ENCODE results near the gene DPP9. TPM values are rescaled to one million over a fixed set of nuclear protein-coding genes. Genes with fewer than 3 reads are reported as not detected.

The DPP9 gene
- polyA plus RNA-seq, 3 donors: 12.6 to 23.8 (median 13.9) TPM

DNA sequence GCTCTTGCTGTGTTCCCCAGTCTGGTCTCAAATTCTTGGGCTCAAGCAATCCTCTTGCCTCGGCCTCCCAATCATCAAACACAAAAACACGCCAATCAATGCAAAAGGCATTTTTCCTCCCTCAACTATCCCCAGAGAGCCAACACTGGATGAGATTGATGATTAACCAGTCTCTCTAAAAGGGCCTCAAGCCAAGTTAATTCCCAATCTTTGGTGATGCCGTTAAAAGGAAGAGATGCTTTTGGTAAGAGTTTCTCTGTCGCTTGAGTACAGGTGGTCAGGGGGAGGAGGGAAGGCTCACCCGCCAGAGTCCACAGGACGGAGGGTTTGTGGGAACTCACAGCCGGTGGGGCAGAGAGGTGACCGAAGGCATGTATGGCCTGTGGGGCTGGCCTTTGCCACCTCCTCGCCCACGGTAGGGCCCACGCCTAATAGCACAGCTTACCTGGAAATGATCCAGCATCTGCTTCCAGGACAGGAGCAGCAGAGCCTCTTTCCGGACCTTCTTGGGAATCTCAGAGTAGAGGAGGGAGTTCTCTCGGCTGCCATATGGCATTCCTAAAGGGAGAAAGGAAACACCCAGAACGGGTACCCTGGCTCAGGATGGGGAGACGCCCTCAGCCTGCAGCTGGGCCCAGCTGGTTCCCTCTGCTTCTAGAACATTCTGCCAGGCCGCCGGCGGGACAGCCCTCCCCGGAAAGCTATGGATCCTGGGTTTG, 18.1 kb downstream of the DPP9 start:
- DNase-seq: no peak
- H4K20me1 ChIP-seq (ENCODE audit: insufficient read depth, low read length): peaks cover 14% of the 10 kb centered on the region
- H3K4me3 ChIP-seq (replicated peaks in 1 of 3; ENCODE audit: low read depth in 2 of 3, low read length in 3 of 3): no peak overlapping the region
- no peaks in the 10 kb centered on the region for H3K9me3 ChIP-seq (replicated peaks in 1 of 2; ENCODE audit: control insufficient read depth in 1 of 2, insufficient read depth in 1 of 2, low read length in 2 of 2)
- no peak overlapping the region for H3K4me2 ChIP-seq (replicated peaks; ENCODE audit: extremely low read depth, low read length, poor library complexity, severe bottlenecking)
- H3K79me2 ChIP-seq (ENCODE audit: insufficient read depth, low read length): peaks cover 3% of the 10 kb centered on the region
- 95% methylated on average over 16 of the region's 19 CpGs for WGBS (ENCODE audit: insufficient coverage)
- no peaks in the 10 kb centered on the region for H3K27me3 ChIP-seq (ENCODE audit: control insufficient read depth in 2 of 2, insufficient read depth in 2 of 2, low read length in 2 of 2)
- intact Hi-C loops (cut with micrococcal nuclease): no loop called here
- H3K9me3 Mint-ChIP-seq: no peaks in the 10 kb centered on the region
- no peak overlapping the region for H3K27ac ChIP-seq (ENCODE audit: low read depth in 1 of 2, low read length in 2 of 2)
- peaks cover 63 to 90% of the 10 kb centered on the region in 2 donors for H3K36me3 Mint-ChIP-seq
- H3K27ac Mint-ChIP-seq: peak overlapping the region in 1 of 7 donors; percentile 71
- H3K4me3 Mint-ChIP-seq: no peak overlapping the region
- H3K36me3 ChIP-seq (replicated peaks in 1 of 2; ENCODE audit: control insufficient read depth in 1 of 2, insufficient read depth in 2 of 2, low read length in 2 of 2): peaks cover 71 to 93% of the 10 kb centered on the region in 2 donors
- no peaks in the 10 kb centered on the region for H3K4me1 ChIP-seq (ENCODE audit: control insufficient read depth in 1 of 2, insufficient read depth in 2 of 2, low read length in 2 of 2)
- TF ChIP-seq, protein P1, sequence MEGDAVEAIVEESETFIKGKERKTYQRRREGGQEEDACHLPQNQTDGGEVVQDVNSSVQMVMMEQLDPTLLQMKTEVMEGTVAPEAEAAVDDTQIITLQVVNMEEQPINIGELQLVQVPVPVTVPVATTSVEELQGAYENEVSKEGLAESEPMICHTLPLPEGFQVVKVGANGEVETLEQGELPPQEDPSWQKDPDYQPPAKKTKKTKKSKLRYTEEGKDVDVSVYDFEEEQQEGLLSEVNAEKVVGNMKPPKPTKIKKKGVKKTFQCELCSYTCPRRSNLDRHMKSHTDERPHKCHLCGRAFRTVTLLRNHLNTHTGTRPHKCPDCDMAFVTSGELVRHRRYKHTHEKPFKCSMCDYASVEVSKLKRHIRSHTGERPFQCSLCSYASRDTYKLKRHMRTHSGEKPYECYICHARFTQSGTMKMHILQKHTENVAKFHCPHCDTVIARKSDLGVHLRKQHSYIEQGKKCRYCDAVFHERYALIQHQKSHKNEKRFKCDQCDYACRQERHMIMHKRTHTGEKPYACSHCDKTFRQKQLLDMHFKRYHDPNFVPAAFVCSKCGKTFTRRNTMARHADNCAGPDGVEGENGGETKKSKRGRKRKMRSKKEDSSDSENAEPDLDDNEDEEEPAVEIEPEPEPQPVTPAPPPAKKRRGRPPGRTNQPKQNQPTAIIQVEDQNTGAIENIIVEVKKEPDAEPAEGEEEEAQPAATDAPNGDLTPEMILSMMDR (IDR thresholded peaks at IDR 0.05): no peak
- no peaks in the 10 kb centered on the region for H3K27me3 Mint-ChIP-seq (ENCODE audit: low read depth in 3 of 3)
- H3K4me1 Mint-ChIP-seq: no peaks in the 10 kb centered on the region
- H2AFZ ChIP-seq (ENCODE audit: insufficient read depth, low read depth, low read length, poor library complexity, severe bottlenecking): no peak overlapping the region
- H3K9ac ChIP-seq (ENCODE audit: insufficient read depth, low read length, poor library complexity, severe bottlenecking): no peak overlapping the region

GRCh38 chr19:4704317-4704673, 19.3 kb downstream of the DPP9 start:
- H3K27ac Mint-ChIP-seq: peak overlapping the region in 1 of 7 donors; percentile 18
- no peaks in the 10 kb centered on the region for H3K4me1 ChIP-seq (ENCODE audit: control insufficient read depth in 1 of 2, insufficient read depth in 2 of 2, low read length in 2 of 2)
- H3K27me3 ChIP-seq (ENCODE audit: control insufficient read depth in 2 of 2, insufficient read depth in 2 of 2, low read length in 2 of 2): no peaks in the 10 kb centered on the region
- no peaks in the 10 kb centered on the region for H3K79me2 ChIP-seq (ENCODE audit: insufficient read depth, low read length)
- intact Hi-C loops (cut with micrococcal nuclease): no loop called here
- peaks cover 67 to 92% of the 10 kb centered on the region in 2 donors for H3K36me3 Mint-ChIP-seq
- no peaks in the 10 kb centered on the region for H3K4me1 Mint-ChIP-seq
- 90% methylated on average over 5 of the region's 9 CpGs for WGBS (ENCODE audit: insufficient coverage)
- H3K27ac ChIP-seq (ENCODE audit: low read depth in 1 of 2, low read length in 2 of 2): no peak overlapping the region
- no peaks in the 10 kb centered on the region for H3K27me3 Mint-ChIP-seq (ENCODE audit: low read depth in 3 of 3)
- no peak for DNase-seq
- no peak overlapping the region for H2AFZ ChIP-seq (ENCODE audit: insufficient read depth, low read depth, low read length, poor library complexity, severe bottlenecking)
- H3K4me3 Mint-ChIP-seq: no peak overlapping the region
- no peak overlapping the region for H3K4me2 ChIP-seq (replicated peaks; ENCODE audit: extremely low read depth, low read length, poor library complexity, severe bottlenecking)
- peaks cover 74 to 93% of the 10 kb centered on the region in 2 donors for H3K36me3 ChIP-seq (replicated peaks in 1 of 2; ENCODE audit: control insufficient read depth in 1 of 2, insufficient read depth in 2 of 2, low read length in 2 of 2)
- peaks cover 7% of the 10 kb centered on the region for H4K20me1 ChIP-seq (ENCODE audit: insufficient read depth, low read length)
- H3K4me3 ChIP-seq (replicated peaks in 1 of 3; ENCODE audit: low read depth in 2 of 3, low read length in 3 of 3): no peak overlapping the region
- no peaks in the 10 kb centered on the region for H3K9me3 ChIP-seq (replicated peaks in 1 of 2; ENCODE audit: control insufficient read depth in 1 of 2, insufficient read depth in 1 of 2, low read length in 2 of 2)
- TF ChIP-seq, protein P1 (IDR thresholded peaks at IDR 0.05): no peak
- H3K9me3 Mint-ChIP-seq: no peaks in the 10 kb centered on the region
- H3K9ac ChIP-seq (ENCODE audit: insufficient read depth, low read length, poor library complexity, severe bottlenecking): no peak overlapping the region

Data from CD14-positive monocyte (primary cell).